Measurements from ENCODE around the gene TDRD12.
"Not testable (repeated sequence)": the region's sequence is repeated elsewhere in the genome, so short reads cannot be mapped to it uniquely, and the experiment has no call there.

TDRD12 gene

DNA sequence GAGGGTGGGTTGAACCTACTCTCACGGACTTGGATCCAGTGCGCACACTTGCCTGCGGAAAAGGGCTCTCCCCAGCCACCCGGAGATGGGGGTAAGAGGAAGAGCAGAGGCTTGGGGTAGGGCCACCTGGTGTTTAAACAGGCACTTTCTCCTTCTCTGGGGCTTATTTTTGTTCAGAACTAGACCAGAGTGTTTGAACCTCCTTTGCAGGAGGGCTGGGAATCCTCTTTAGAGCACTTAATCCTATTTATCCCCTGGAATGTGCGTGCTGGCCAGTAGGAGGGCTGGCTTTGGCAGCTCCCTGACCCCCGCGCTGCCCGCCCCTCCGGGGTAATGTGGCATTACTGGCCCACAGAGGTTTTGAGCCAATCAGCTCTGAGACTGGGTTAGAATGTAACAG, 41.9 kb upstream of the TDRD12 start:
- in situ Hi-C loops (cut with HindIII; ENCODE audit: low pct_unique_long_range_greater_than_20kb, low sequenced_read_pairs) = no loop called here
- no peak for TF ChIP-seq JUND (IDR thresholded peaks at IDR 0.05; ENCODE audit: low read depth)
- DNase-seq (ENCODE audit: low read depth in 1 of 2, low spot score in 1 of 2) = no peak

- no peak for TF ChIP-seq JUND (IDR thresholded peaks at IDR 0.05; ENCODE audit: low read depth)
- in situ Hi-C loops (cut with HindIII; ENCODE audit: low pct_unique_long_range_greater_than_20kb, low sequenced_read_pairs) = no loop called here
- DNase-seq (ENCODE audit: low read depth in 1 of 2, low spot score in 1 of 2) = no peak
These were observed 38.6 kb upstream of the TDRD12 start for GRCh38 chr19:32680986-32681385.

DNA sequence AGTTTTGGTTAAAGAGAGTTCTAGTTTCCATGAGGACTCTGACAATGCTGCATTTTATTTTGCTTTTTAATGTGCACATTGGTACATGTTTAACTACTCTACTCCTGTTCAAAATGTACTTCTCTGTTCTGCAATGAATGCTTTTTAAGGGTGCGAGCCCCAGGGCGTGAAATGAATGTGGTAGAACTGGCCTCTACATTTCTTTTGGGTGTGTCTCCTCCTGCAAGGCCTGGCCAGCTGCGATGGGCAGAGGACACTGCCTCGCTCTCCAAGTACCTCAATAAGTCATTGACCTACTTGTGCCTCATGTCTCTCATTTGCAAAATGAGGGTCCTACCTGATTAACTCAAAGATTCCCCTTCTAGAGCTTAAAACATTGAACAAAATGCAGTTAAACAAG, 37.2 kb upstream of the TDRD12 start:
- DNase-seq (ENCODE audit: low read depth in 1 of 2, low spot score in 1 of 2) = peak in 1 of 2 experiments; percentile 24
- in situ Hi-C loops (cut with HindIII; ENCODE audit: low pct_unique_long_range_greater_than_20kb, low sequenced_read_pairs) = no loop called here
- TF ChIP-seq JUND (IDR thresholded peaks at IDR 0.05; ENCODE audit: low read depth) = no peak

- TF ChIP-seq JUND (IDR thresholded peaks at IDR 0.05; ENCODE audit: low read depth) = no peak
- no peak for DNase-seq (ENCODE audit: low read depth in 1 of 2, low spot score in 1 of 2)
- in situ Hi-C loops (cut with HindIII; ENCODE audit: low pct_unique_long_range_greater_than_20kb, low sequenced_read_pairs) = no loop called here
These were observed 32.6 kb upstream of the TDRD12 start for GRCh38 chr19:32686847-32687475.

DNA sequence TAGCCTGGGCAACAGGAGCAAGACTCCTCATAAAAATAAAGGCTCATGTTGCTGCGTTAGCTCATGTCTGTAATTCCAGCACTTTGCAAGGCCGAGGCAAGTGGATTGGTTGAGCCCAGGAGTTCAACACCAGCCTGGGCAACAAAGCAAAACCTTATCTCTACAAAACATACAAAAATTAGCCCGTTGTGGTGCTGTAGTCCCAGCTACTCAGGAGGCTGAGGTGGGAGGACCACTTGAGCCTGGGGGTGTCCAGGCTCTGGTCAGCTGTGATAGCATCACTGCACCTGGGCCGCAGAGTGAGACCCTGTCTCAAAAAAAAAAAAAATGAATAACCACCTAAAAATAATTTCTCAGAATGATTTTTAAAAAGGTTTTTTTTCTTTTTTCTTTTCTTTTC, 31.9 kb upstream of the TDRD12 start:
- TF ChIP-seq JUND (IDR thresholded peaks at IDR 0.05; ENCODE audit: low read depth) = no peak
- in situ Hi-C loops (cut with HindIII; ENCODE audit: low pct_unique_long_range_greater_than_20kb, low sequenced_read_pairs) = no loop called here
- no peak for DNase-seq (ENCODE audit: low read depth in 1 of 2, low spot score in 1 of 2)

- in situ Hi-C loops (cut with HindIII; ENCODE audit: low pct_unique_long_range_greater_than_20kb, low sequenced_read_pairs) = no loop called here
These were observed 31.3 kb upstream of the TDRD12 start for GRCh38 chr19:32688311-32688710.

GRCh38 chr19:32691291-32691951, 28.1 kb upstream of the TDRD12 start, which contains the start of gene NUDT19:
Gene NUDT19, plus strand, starts transcription at chr19:32691821. Its CDS starts 140 bp downstream, at chr19:32691961.
- no peak for TF ChIP-seq JUND (IDR thresholded peaks at IDR 0.05; ENCODE audit: low read depth)
- in situ Hi-C loops (cut with HindIII; ENCODE audit: low pct_unique_long_range_greater_than_20kb, low sequenced_read_pairs) = no loop called here
- peak; percentile 61 to 89 for DNase-seq (ENCODE audit: low read depth in 1 of 2, low spot score in 1 of 2)

More at GRCh38 chr19:32688311-32688710, 31.3 kb upstream of the TDRD12 start:
- no peak for DNase-seq (ENCODE audit: low read depth in 1 of 2, low spot score in 1 of 2)
- TF ChIP-seq JUND (IDR thresholded peaks at IDR 0.05; ENCODE audit: low read depth) = no peak

GRCh38 chr19:32691952-32692726, 27.4 kb upstream of the TDRD12 start:
- TF ChIP-seq JUND (IDR thresholded peaks at IDR 0.05; ENCODE audit: low read depth) = no peak
- in situ Hi-C loops (cut with HindIII; ENCODE audit: low pct_unique_long_range_greater_than_20kb, low sequenced_read_pairs) = no loop called here
- DNase-seq (ENCODE audit: low read depth in 1 of 2, low spot score in 1 of 2) = peak in 1 of 2 experiments; percentile 63

GRCh38 chr19:32692727-32693061, 26.9 kb upstream of the TDRD12 start:
- TF ChIP-seq JUND (IDR thresholded peaks at IDR 0.05; ENCODE audit: low read depth) = no peak
- no peak for DNase-seq (ENCODE audit: low read depth in 1 of 2, low spot score in 1 of 2)
- in situ Hi-C loops (cut with HindIII; ENCODE audit: low pct_unique_long_range_greater_than_20kb, low sequenced_read_pairs) = no loop called here

- peak in 1 of 2 experiments; percentile 45 for DNase-seq (ENCODE audit: low read depth in 1 of 2, low spot score in 1 of 2)
- in situ Hi-C loops (cut with HindIII; ENCODE audit: low pct_unique_long_range_greater_than_20kb, low sequenced_read_pairs) = not testable (repeated sequence)
These were observed 26.1 kb upstream of the TDRD12 start for GRCh38 chr19:32693151-32694108.

- in situ Hi-C loops (cut with HindIII; ENCODE audit: low pct_unique_long_range_greater_than_20kb, low sequenced_read_pairs); DNase-seq (ENCODE audit: low read depth in 1 of 2, low spot score in 1 of 2): not testable (repeated sequence)
These were observed 25.3 kb upstream of the TDRD12 start for GRCh38 chr19:32694316-32694715.

DNA sequence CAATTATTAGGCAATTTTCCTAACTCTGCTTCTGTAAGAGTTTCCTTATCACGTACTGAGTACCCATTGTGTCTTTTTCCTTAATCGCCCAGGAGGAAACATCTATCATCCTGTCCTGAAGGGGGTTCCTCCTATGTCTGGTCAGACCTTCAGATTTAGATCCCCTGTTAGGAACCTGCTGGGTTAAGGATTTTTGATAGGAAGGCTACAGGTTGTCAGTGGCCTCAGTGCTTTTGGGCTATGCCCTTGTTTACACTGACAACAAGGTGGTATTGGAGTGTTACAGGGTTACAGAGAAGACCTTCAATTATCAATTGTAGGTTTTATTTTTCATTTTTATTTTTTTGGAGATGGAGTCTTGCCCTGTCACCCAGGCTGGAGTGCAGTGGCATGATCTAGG, 24.7 kb upstream of the TDRD12 start:
- DNase-seq (ENCODE audit: low read depth in 1 of 2, low spot score in 1 of 2); in situ Hi-C loops (cut with HindIII; ENCODE audit: low pct_unique_long_range_greater_than_20kb, low sequenced_read_pairs): not testable (repeated sequence)

GRCh38 chr19:32695506-32695905, 24.1 kb upstream of the TDRD12 start:
- in situ Hi-C loops (cut with HindIII; ENCODE audit: low pct_unique_long_range_greater_than_20kb, low sequenced_read_pairs); DNase-seq (ENCODE audit: low read depth in 1 of 2, low spot score in 1 of 2): not testable (repeated sequence)

GRCh38 chr19:32696771-32697170, 22.8 kb upstream of the TDRD12 start:
- in situ Hi-C loops (cut with HindIII; ENCODE audit: low pct_unique_long_range_greater_than_20kb, low sequenced_read_pairs); DNase-seq (ENCODE audit: low read depth in 1 of 2, low spot score in 1 of 2): not testable (repeated sequence)

DNA sequence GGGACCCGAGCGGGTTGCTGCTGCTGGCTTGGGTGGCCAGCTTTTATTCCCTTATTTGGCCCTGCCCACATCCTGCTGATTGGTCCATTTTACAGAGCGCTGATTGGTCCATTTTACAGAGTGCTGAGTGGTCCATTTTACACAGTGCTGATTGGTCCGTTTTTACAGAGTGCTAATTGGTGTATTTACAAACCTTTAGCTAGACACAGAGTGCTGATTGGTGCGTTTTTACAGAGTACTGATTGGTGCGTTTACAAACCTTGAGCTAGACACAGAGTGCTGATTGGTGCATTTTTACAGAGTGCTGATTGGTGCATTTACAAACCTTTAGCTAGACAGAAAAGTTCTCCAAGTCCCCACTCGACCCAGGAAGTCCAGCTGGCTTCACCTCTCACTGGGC, 19.4 kb upstream of the TDRD12 start:
- in situ Hi-C loops (cut with HindIII; ENCODE audit: low pct_unique_long_range_greater_than_20kb, low sequenced_read_pairs); DNase-seq (ENCODE audit: low read depth in 1 of 2, low spot score in 1 of 2): not testable (repeated sequence)

Data from T47D (cell line).